NCI-H1092 treated with DMSO at 0.1 percent for 48 hours (cell line): ENCODE data around the gene VPS13D.
"Not testable (repeated sequence)": the region's sequence is repeated elsewhere in the genome, so short reads cannot be mapped to it uniquely, and the experiment has no call there.

ENCODE experiments used
- DNase-seq: peaks from one replicate; lab custom pipeline; 2025; lab: John Stamatoyannopoulos, UW

Gene VPS13D

GRCh38 chr1:12518931-12519692, 289.3 kb downstream of the VPS13D start:
- DNase-seq, result no peak

GRCh38 chr1:12519693-12520364, 290.0 kb downstream of the VPS13D start:
- DNase-seq, result no peak

DNA sequence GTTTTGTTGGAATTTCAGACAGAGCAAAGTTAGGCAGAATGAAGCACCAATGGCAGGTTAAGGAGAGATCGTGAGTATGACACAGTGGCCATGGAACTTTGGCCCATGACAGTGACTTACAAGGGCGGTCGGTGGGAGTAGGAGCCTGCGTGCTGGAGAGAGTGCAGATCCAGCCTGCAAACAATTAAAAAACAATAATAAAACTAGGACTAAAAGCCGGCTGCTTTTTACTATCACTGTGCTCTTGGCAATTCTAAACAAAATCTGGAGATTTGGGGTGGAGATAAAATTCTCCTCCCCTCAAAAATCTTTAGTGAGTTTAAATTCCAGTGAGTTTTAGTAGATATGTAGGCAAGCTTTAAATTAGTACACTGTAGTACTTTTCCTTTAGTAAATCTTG, 291.3 kb downstream of the VPS13D start:
- DNase-seq, result no peak

DNA sequence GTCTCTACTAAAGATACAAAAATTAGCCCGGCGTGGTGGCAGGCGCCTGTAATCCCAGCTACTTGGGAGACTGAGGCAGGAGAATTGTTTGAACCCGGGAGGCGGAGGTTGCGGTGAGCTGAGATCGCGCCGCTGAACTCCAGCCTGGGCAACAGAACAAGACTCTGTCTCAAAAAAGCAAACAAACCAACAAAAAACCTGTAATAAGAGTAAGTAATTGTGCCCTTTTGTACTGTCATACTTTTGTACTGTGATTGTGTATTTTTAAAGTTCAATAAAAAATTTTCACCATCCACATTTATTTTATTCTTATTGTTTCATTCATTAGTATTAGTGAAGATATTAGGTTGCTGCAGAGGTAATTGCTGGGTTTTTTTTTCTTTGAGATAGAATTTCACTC, 292.9 kb downstream of the VPS13D start:
- not testable (repeated sequence) for DNase-seq

GRCh38 chr1:12524266-12524665, 294.4 kb downstream of the VPS13D start:
- no peak for DNase-seq

DNA sequence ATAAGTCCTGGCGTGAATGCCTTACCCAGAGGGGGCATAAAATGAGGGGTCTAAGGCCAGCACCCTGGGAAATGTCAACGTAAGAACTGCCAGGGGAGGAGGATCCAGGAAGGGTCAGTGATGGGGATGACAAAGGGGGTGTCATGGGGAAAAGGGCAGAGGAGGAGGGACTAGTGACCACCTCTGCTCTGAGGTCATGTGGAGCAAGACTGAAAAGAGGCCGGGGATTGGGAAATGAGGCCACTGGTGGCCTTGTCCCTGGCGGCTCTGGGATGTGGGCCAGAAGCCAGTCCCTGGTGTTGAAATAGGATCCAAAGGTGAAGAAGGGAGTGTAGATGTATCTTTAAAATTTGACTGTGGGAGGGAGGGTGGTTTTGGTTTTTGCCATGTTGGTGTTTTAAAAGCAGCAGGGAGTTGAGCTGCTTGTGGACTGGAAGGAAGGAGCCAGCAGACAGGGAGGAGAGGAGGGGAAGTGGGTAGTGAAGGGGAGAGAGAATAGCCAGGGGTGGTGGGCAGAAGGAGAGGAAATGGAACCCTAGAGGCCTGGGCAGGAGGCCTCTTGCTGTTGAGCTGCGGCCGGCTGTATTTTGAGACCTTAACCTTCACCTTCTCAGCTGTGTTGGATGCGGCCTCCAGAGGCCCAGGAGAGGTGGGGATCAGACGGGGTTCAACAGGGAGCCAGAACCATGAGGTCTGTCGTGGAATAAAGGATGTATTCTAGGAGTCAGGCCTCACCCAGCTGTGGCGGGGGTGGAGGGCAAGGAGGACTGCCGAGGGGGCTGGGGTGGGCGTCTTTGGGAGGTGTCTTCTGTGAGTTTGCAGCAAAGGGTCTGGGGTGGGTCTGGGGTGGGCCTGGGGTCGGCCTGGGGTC, 295.7 kb downstream of the VPS13D start:
- DNase-seq, result no peak

DNA sequence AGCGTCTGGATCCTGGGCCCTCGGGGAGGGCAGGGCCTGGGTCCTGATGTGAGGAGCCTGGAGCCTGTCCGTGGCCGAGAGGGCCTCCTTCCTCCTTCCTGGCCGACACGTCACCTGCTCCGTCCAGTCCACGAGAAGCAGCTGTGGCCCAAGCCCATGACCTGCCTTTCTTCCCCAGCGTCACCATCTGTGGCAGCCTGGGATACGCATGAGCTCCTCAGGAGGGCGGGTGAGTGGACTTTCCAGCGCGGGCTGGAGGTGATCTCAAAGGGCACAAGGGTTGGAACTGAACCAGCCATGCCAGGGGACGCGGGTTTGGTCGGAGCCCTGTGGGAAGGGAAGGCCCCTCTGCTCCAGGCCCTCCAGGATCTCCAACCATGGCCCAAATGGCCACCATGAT, 297.7 kb downstream of the VPS13D start:
- no peak for DNase-seq

DNA sequence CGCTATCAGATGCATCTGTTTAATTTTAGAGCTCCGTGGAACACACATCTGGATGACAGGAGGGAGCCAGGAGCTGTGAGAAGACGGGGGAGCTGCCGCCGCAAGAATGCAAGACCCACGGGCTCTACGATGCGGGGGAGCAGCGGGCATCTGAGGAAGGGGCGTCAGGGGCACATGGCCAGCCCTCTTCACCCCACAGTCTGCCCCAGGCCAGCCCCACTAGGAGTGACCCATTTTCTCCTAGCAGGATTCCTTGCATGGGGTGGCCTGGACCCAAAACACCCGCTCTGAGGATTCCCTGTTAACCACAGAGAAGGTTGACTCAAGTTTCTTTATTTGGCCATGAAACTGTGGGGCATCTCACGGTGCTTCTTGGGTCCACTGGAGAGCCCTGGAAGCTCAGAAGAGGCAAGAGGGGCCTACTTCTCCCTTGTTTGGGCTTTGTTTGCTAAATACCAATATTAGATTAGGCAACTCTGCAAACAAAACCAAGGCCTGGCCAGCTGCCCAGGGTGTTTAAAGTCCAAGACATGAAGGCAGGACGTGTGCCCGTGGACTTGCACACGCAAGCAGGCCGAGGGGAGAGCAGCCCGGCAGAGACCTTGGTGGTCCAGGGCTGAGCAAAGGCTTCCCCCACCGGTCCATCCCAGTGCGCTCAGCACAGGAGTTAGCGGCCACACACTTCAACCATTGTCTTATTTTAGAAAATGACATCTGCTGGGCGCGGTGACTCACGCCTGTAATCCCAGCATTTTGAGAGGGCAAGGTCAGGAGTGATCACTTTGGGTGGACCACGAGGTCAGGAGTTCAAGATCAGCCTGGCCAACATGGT, 298.4 kb downstream of the VPS13D start:
- DNase-seq, result peak; percentile 34

- DNase-seq, result no peak
These were observed 299.9 kb downstream of the VPS13D start for GRCh38 chr1:12529640-12530174.

- DNase-seq, result no peak
These were observed 300.8 kb downstream of the VPS13D start for GRCh38 chr1:12530462-12531178.

DNA sequence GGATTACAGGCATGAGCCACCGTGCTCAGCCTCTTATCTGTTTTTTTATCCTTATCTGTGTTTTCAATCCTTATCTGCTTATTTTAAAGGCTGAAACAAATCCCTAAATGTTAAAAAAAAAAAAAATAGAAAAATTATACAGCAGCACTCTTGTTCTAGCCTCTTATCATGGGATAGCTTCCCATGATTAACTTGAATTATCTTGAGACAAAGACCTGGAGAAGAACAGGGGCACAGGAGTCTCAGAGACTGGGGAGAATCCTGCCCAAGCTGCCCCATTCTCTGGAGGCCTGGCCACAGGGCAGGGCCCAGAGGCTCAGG, 301.3 kb downstream of the VPS13D start:
- DNase-seq, result no peak

DNA sequence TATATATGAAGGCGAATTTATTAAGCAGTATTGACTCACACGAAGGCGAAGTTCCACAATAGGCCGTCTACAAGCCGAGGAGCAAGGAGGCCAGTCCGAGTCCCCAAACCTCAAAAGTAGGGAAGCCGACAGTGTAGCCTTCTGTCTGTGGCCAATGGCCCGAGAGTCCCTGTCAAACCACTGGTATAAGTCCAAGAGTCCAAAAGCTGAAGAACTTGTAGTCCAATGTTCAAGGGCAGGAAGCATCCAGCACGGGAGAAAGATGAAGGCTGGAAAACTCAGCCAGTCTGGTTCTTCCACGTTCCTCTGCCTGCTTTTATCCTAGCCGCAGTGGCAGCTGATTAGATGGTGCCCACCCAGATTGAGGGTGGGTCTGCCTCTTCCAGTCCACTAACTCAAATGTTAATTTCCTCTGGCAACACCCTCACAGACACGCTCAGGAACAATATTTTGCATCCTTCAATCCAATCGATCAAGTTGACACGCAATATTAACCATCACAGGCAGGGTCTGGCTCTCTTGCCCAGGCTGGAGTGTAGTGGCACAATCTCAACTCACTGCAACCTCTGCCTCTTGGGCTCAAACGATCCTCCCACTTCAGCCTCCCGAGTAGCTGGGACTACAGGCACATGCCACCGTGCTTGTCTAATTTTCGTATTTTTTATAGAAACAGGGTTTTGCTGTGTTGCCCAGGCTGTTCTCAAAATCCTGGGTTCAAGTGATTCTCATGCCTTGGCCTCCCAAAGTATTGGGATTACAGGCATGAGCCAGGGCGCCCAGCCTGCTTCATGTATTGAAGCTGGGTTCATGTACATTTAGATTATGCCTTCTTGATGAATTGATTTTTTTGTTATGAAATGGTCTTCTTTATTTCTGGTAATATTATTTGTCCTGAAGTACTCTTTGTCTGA, 302.8 kb downstream of the VPS13D start:
- no peak for DNase-seq

DNA sequence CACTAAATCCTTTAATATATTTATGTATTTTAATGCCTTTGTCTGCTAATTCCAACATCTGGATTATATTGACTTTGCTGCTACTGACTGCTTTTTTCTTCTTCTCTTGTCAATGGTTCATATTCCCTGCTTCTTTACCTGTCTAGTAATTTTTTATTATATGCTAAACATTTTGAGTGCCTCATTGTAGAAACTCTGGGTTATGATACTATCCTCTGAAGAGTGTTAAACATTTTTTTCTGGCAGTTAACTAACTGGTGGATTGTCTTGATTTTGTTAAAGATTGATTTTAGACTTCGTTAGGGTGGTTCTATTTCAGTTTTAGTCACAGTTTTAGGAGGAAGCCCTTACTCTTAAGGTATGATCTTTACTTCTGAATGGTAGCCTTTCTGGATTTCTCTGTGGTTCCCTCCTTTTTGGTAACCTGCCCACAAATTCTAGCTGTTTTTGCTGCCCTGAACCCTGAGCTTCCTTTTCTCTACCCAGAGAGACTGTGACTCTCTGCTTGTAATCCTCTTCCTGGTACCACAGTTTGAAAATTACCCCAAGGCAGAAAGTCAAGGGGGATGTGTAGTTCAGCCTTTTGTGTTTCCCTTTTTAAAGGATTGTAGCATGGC, 306.3 kb downstream of the VPS13D start:
- DNase-seq, result no peak

DNA sequence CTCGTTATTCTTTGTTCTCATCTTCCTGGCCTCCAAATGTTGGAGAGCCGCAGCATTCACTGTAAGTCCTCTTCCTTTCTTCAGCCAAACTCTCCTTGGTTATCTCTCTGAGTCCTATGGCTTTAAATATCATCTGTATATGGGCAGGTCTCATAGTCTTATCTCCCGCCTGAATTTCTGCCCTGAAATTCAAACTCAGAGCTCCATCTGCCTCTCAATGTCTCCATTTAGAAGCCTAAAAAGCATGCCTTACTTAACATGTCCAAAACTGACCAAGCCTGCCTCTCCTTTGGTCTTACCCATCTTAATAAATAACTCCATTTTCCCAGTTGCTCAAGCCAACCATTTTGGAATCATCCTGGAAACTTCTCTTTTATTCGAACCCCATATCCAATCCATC, 307.5 kb downstream of the VPS13D start:
- DNase-seq, result no peak

GRCh38 chr1:12537906-12538461, 308.2 kb downstream of the VPS13D start:
- DNase-seq, result no peak

GRCh38 chr1:12538536-12538935, 308.7 kb downstream of the VPS13D start:
- not testable (repeated sequence) for DNase-seq

DNA sequence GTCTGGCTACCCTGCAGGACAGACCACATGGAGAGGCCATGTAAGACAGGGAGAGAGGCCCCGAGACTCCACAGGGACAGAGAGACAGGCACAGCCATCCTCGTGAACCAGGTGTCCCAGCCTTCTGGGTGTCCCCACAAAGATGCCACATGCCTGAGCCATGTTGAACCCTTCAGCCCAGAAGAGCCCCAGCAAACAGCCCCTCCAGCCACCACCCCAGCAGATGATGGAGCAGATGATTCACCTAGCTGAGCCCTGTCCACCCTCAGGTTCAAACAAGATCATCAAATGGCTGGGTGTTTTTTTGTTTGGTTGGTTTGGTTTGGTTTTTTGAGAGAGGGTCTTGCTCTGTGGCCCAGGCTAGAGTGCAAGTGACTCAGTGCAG, 309.5 kb downstream of the VPS13D start:
- no peak for DNase-seq

DNA sequence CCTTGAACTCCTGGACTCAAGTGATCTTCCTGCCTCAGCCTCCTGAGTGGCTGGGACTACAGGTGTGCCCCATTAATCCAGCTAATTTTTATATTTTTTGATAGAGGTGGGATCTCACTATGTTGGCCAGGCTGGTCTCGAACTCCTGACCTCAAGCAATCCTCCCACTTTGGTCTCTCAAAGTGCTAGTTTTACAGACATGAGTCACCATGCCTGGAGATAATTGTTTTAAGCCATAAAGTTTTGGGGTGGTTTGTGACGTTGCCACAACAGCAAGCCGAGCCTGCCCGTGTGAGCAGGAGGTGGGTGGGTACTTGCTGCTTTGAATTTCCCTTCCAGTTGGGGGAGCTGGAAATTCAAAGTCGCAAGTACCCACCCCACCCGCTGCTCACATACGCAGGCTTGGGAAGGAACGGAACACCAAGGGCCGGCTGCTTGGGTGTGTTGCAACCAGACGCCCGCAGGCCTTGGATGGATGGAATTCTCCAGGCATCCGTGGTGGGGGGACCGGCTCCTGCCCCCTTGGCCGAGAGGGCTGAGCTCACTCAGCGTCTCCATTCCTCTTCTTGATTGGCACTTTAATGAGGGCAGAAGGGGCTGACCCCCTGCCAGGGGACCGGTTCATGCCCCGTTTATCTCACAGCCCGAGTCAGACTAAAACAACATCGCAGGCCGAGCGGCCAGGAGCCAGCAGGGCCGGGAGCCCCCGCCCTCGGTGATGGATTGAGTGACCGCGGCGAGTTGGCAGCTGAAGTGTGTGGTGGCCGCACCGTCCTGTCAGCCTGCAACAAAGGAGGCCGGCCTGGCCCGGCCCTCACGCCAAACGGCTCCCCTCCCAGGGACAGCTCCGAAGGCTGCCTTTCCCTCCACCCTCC, 310.1 kb downstream of the VPS13D start:
- no peak for DNase-seq
